HCT116 (cell line): Measurements from ENCODE around the gene FAM43B. TPM values are rescaled to one million over a fixed set of nuclear protein-coding genes. Genes with fewer than 3 reads are reported as not detected.

Experiments used
- ATAC-seq: fragments of 200-7000 bp; cut with Tn5 transposase; 2 replicates; pipeline ENCODE4 v1.9.1; 2020; ENCODE audit warnings: mild to moderate bottlenecking, moderate library complexity
- BruUV-seq: library from RNA; stranded (reverse); fragments of 400-500 nt; replicated peaks from 2 replicates; lab custom pipeline; 2021; lab: Mats Ljungman, UMichigan
- CTCF ChIA-PET: fragments of 300-600 bp; sonication (Branson Sonifier 250); formaldehyde crosslinking; loops from one replicate; lab custom pipeline; 2021; ENCODE audit warnings: antibody characterized with exemption; lab: Charles Lee
- POLR2A ChIA-PET: fragments of 300-600, 350-600 bp; sonication (Branson Sonifier 250); formaldehyde crosslinking; loops from one replicate; lab custom pipeline; 2021; ENCODE audit warnings: antibody characterized with exemption; lab: Charles Lee
- RAD21 ChIA-PET, 2 experiments: fragments of 300-600 bp; sonication (Branson Sonifier 250); formaldehyde crosslinking; loops; one replicate each; lab custom pipeline; 2023; ENCODE audit warnings: low total read pairs in 2 of 2; ENCODE audit not compliant: uncharacterized antibody in 2 of 2, unreplicated experiment in 2 of 2, low non-redundant PET in 1 of 2; lab: Charles Lee
- DNase-seq: peaks from one replicate; pipeline ENCODE4 v3.0.0-alpha.2; 2010; ENCODE audit warnings: low read depth, low spot score
- H2AFZ ChIP-seq: fragments of 200-600 bp; shearing (Covaris generic), sonication (generic); 2 replicates; pipeline ENCODE4 v1.6.1; 2017; ENCODE audit warnings: low read depth, mixed run types, mixed read lengths, antibody characterized with exemption, low read length; ENCODE audit not compliant: poor library complexity, severe bottlenecking
- H3K27ac ChIP-seq: 2 replicates; pipeline ENCODE4 v1.5.1; 2012; ENCODE audit warnings: low read depth, low read length
- H3K27me3 ChIP-seq: fragments of 200-600 bp; sonication (generic); 2 replicates; pipeline ENCODE4 v1.6.1; 2016; ENCODE audit warnings: mixed run types, low read length, mixed read lengths; ENCODE audit not compliant: insufficient read depth
- H3K36me3 ChIP-seq, 2 experiments: fragments of 200-500 bp in 1 of 2; fragments of 200-600 bp in 1 of 2; sonication (Bioruptor generic) in 1 of 2; sonication (generic) in 1 of 2; 2 replicates each; pipeline versions ENCODE4 v1.5.1 to v1.6.1; 2014 to 2016; ENCODE audit warnings: low read length in 2 of 2, inconsistent platforms in 1 of 2, mixed read lengths in 1 of 2, mixed run types in 1 of 2; ENCODE audit not compliant: insufficient read depth in 2 of 2, control insufficient read depth in 1 of 2
- H3K4me1 ChIP-seq, 2 experiments: fragments of 200-600 bp in 1 of 2; sonication (generic) in 1 of 2; 2 replicates each; pipeline versions ENCODE4 v1.5.1 to v1.6.1; 2012 to 2017; ENCODE audit warnings: low read length in 2 of 2, inconsistent platforms in 1 of 2, mild to moderate bottlenecking in 1 of 2, mixed read lengths in 1 of 2, mixed run types in 1 of 2, moderate library complexity in 1 of 2; ENCODE audit not compliant: insufficient read depth in 2 of 2, control insufficient read depth in 1 of 2
- H3K4me2 ChIP-seq: fragments of 200-600 bp; sonication (generic); 2 replicates; pipeline ENCODE4 v1.6.1; 2017; ENCODE audit warnings: mixed run types, low read length, mixed read lengths
- H3K4me3 ChIP-seq, 2 experiments: fragments of 200-600 bp in 1 of 2; sonication (generic) in 1 of 2; replicated peaks in 1 of 2; 2 replicates each; pipeline ENCODE4 v1.5.1; 2011 to 2016; ENCODE audit warnings: low read length in 2 of 2, control low read depth in 1 of 2, low read depth in 1 of 2, mild to moderate bottlenecking in 1 of 2, mixed read lengths in 1 of 2, mixed run types in 1 of 2
- H3K79me2 ChIP-seq: fragments of 200-600 bp; sonication (generic); 2 replicates; pipeline ENCODE4 v1.6.1; 2017; ENCODE audit warnings: mild to moderate bottlenecking, mixed run types, low read length, moderate library complexity, mixed read lengths; ENCODE audit not compliant: insufficient read depth
- H3K9ac ChIP-seq: fragments of 200-600 bp; sonication (generic); 2 replicates; pipeline ENCODE4 v1.6.1; 2016; ENCODE audit warnings: low read length, mixed read lengths
- H3K9me2 ChIP-seq: fragments of 200-600 bp; sonication (generic), shearing (Covaris generic); 2 replicates; pipeline ENCODE4 v1.6.1; 2017; ENCODE audit warnings: mixed run types, mild to moderate bottlenecking, moderate library complexity; ENCODE audit not compliant: insufficient read depth
- H3K9me3 ChIP-seq, 2 experiments: fragments of 200-500 bp in 1 of 2; fragments of 200-600 bp in 1 of 2; sonication (Bioruptor generic) in 1 of 2; sonication (generic) in 1 of 2; 2 replicates each; pipeline ENCODE4 v1.6.1; 2014 to 2017; ENCODE audit warnings: low read length in 2 of 2, mixed read lengths in 2 of 2, inconsistent platforms in 1 of 2, low read depth in 1 of 2, mild to moderate bottlenecking in 1 of 2, mixed run types in 1 of 2, moderate library complexity in 1 of 2; ENCODE audit not compliant: control insufficient read depth in 1 of 2, insufficient read depth in 1 of 2
- H4K20me1 ChIP-seq: fragments of 200-600 bp; sonication (generic), shearing (Covaris generic); 2 replicates; pipeline ENCODE4 v1.6.1; 2017; ENCODE audit warnings: mixed run types, mild to moderate bottlenecking, moderate library complexity; ENCODE audit not compliant: insufficient read depth
- CBX3 ChIP-seq: IDR thresholded peaks from 2 replicates; pipeline ENCODE4 v1.6.1; 2012; ENCODE audit warnings: low read depth
- CEBPB ChIP-seq: IDR thresholded peaks from 2 replicates; pipeline ENCODE4 v1.6.1; 2012; ENCODE audit warnings: low read depth
- ELF1 ChIP-seq: IDR thresholded peaks from 2 replicates; pipeline ENCODE4 v1.6.1; 2012; ENCODE audit warnings: low read depth, borderline replicate concordance
- FOSL1 ChIP-seq: IDR thresholded peaks from 2 replicates; pipeline ENCODE4 v1.6.1; 2012; ENCODE audit warnings: low read depth
- JUND ChIP-seq: IDR thresholded peaks from 2 replicates; pipeline ENCODE4 v1.6.1; 2012
- POLR2A ChIP-seq: IDR thresholded peaks from 2 replicates; pipeline ENCODE4 v1.7.0; 2011; ENCODE audit warnings: borderline replicate concordance; ENCODE audit not compliant: insufficient read depth, insufficient read length; ENCODE audit errors: extremely low read depth
- POLR2AphosphoS5 ChIP-seq: IDR thresholded peaks from 2 replicates; pipeline ENCODE4 v1.6.1; 2011; ENCODE audit warnings: mild to moderate bottlenecking, low read depth, low read length, moderate library complexity
- RAD21 ChIP-seq: IDR thresholded peaks from 2 replicates; pipeline ENCODE4 v1.6.1; 2012; ENCODE audit warnings: low read depth, mild to moderate bottlenecking
- SP1 ChIP-seq: IDR thresholded peaks from 2 replicates; pipeline ENCODE4 v1.6.1; 2012; ENCODE audit warnings: low read depth
- SRF ChIP-seq: IDR thresholded peaks from 2 replicates; pipeline ENCODE4 v1.6.1; 2012; ENCODE audit warnings: low read depth
- TCF7L2 ChIP-seq: IDR thresholded peaks from 2 replicates; pipeline ENCODE4 v1.7.0; 2011; ENCODE audit warnings: borderline replicate concordance, inconsistent platforms; ENCODE audit not compliant: insufficient read depth, insufficient read length; ENCODE audit errors: extremely low read depth
- YY1 ChIP-seq: IDR thresholded peaks from 2 replicates; pipeline ENCODE4 v1.6.1; 2011; ENCODE audit warnings: low read length, low read depth, moderate library complexity, mild to moderate bottlenecking; ENCODE audit not compliant: insufficient replicate concordance; ENCODE audit errors: extremely low read depth
- ZFX ChIP-seq: fragments of 450-650 bp; IDR thresholded peaks from 2 replicates; pipeline ENCODE4 v1.6.1; 2017
- intact Hi-C: fragments of 100-400 bp; cut with micrococcal nuclease; formaldehyde crosslinking; loops from 2 replicates; pipeline ENCODE4 v1.10.0; 2022
- total RNA-seq: library from RNA; stranded (reverse); gene quantifications from one replicate; pipeline ENCODE4 v1.2.1, GENCODE V29; 2021; ENCODE audit not compliant: unreplicated experiment
- TF ChIP-seq, protein P1 (sequence below): IDR thresholded peaks from 2 replicates; pipeline ENCODE4 v1.6.1; 2012
- TF ChIP-seq, protein P2 (sequence below): IDR thresholded peaks from 2 replicates; pipeline ENCODE4 v1.6.1; 2012; ENCODE audit warnings: low read depth
- TF ChIP-seq, protein P3 (sequence below): IDR thresholded peaks from 2 replicates; pipeline ENCODE4 v1.6.1; 2012

FAM43B gene
- total RNA-seq, 1 experiment from 2014 or later: not detected

DNA sequence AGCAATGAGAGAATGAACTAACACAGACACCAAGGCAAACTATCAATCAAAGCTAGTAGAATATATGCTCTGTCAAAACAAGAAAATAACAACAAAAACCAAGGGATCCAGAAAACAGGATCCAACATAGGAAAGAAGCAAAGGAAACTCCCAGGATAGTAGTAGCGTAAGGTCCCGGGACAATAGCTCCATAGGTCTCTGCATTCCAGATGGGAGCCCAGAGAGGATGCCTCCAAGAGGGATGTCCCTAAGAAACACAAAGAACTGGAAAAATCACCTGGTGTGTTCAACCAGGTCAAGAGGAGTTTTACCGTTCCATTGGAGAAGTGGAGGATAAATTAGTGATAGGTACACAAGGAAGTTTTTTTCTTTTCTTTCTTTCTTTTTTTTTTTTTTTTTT lies 5.7 kb upstream of the FAM43B start (continued):
- TF ChIP-seq, protein P1, sequence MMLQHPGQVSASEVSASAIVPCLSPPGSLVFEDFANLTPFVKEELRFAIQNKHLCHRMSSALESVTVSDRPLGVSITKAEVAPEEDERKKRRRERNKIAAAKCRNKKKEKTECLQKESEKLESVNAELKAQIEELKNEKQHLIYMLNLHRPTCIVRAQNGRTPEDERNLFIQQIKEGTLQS: no peak

DNA sequence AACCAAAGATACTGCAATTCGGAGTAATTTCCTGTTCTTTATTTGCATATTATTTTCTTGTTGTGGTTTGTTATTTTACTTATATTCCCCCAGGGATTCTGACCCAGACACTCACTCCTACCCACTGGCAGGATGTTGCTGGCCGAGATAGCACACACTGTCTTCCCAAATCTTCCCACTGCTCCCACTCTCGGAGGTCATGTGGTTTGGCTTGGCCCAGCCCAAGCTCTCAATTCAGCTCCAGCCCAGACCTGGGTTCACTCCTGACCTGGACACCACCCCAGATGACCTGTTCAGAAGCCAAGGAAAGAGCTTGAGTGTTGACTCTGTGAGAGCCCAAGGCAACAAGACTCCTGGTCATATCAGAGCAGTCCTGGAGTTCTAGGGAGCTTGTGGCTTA lies 1.2 kb upstream of the FAM43B start:
- ChIA-PET POLR2A (no interaction called here), CTCF (interaction anchor here (1.5 kb wide), 1 partner anchor 23 kb away, joined by 5 read pairs; no protein-coding TSS in a partner anchor)

DNA sequence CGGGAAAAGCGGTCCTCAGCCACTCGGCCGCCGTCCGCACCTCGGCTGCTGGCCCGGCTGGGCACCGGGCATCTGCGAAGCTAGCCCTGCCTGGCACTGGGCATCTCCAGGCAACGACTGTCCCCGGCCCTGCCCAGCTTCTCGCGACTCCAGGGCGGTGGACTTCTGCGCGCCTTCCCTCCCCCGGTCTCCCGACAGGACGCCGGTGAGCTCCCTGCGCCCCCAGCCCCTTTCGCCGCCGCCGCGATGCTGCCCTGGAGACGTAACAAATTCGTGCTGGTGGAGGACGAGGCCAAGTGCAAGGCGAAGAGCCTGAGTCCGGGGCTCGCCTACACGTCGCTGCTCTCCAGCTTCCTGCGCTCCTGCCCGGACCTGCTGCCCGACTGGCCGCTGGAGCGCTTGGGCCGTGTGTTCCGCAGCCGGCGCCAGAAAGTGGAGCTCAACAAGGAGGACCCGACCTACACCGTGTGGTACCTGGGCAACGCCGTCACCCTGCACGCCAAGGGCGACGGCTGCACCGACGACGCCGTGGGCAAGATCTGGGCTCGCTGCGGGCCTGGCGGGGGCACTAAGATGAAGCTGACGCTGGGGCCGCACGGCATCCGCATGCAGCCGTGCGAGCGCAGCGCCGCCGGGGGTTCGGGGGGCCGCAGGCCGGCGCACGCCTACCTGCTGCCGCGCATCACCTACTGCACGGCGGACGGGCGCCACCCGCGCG lies 514 bp downstream of the FAM43B start:
- intact Hi-C loops: no loop called here
- ChIA-PET RAD21 (no interaction called here), POLR2A (no interaction called here), CTCF (no interaction called here)
- Histone ChIP-seq H2AFZ (no peak overlapping the region), H4K20me1 (no peaks in the 10 kb centered on the region), H3K9me2 (no peaks in the 10 kb centered on the region), H3K27ac (no peak overlapping the region), H3K79me2 (no peaks in the 10 kb centered on the region), H3K9ac (no peak overlapping the region), H3K27me3 (no peaks in the 10 kb centered on the region), H3K4me3 (no peak overlapping the region), H3K4me2 (no peak overlapping the region), H3K36me3 (no peaks in the 10 kb centered on the region), H3K9me3 (no peaks in the 10 kb centered on the region), H3K4me1 (no peaks in the 10 kb centered on the region)
- no TSS peak for BruUV-seq
- no peak for ATAC-seq
- no peak for DNase-seq
- no peak for TF ChIP-seq POLR2A
- TF ChIP-seq SRF: no peak
- TF ChIP-seq ZFX: no peak
- TF ChIP-seq, protein P2, sequence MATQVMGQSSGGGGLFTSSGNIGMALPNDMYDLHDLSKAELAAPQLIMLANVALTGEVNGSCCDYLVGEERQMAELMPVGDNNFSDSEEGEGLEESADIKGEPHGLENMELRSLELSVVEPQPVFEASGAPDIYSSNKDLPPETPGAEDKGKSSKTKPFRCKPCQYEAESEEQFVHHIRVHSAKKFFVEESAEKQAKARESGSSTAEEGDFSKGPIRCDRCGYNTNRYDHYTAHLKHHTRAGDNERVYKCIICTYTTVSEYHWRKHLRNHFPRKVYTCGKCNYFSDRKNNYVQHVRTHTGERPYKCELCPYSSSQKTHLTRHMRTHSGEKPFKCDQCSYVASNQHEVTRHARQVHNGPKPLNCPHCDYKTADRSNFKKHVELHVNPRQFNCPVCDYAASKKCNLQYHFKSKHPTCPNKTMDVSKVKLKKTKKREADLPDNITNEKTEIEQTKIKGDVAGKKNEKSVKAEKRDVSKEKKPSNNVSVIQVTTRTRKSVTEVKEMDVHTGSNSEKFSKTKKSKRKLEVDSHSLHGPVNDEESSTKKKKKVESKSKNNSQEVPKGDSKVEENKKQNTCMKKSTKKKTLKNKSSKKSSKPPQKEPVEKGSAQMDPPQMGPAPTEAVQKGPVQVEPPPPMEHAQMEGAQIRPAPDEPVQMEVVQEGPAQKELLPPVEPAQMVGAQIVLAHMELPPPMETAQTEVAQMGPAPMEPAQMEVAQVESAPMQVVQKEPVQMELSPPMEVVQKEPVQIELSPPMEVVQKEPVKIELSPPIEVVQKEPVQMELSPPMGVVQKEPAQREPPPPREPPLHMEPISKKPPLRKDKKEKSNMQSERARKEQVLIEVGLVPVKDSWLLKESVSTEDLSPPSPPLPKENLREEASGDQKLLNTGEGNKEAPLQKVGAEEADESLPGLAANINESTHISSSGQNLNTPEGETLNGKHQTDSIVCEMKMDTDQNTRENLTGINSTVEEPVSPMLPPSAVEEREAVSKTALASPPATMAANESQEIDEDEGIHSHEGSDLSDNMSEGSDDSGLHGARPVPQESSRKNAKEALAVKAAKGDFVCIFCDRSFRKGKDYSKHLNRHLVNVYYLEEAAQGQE: no peak
- TF ChIP-seq, protein P3, sequence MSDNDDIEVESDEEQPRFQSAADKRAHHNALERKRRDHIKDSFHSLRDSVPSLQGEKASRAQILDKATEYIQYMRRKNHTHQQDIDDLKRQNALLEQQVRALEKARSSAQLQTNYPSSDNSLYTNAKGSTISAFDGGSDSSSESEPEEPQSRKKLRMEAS: no peak
- no peak for TF ChIP-seq SP1
- TF ChIP-seq, protein P1: no peak
- no peak for TF ChIP-seq POLR2AphosphoS5
- no peak for TF ChIP-seq CEBPB
- no peak for TF ChIP-seq FOSL1
- TF ChIP-seq JUND: no peak
- TF ChIP-seq TCF7L2: no peak

More for the DNA sequence above, 1.2 kb upstream of the FAM43B start:
- RAD21 ChIA-PET: no interaction called here
- Histone ChIP-seq H4K20me1 (no peaks in the 10 kb centered on the region), H3K9me2 (no peaks in the 10 kb centered on the region), H3K9me3 (no peaks in the 10 kb centered on the region), H3K79me2 (no peaks in the 10 kb centered on the region), H3K9ac (no peak overlapping the region), H3K27ac (no peak overlapping the region), H3K36me3 (no peaks in the 10 kb centered on the region), H3K4me1 (no peaks in the 10 kb centered on the region), H3K4me2 (no peak overlapping the region), H3K27me3 (no peaks in the 10 kb centered on the region; the same call in 1 of the 2 replicates), H3K4me3 (no peak overlapping the region), H2AFZ (no peak overlapping the region)
- no TSS peak for BruUV-seq
- intact Hi-C loops: no loop called here
- ATAC-seq (no peak), DNase-seq (no peak)
- TF ChIP-seq ELF1 (no peak), ZFX (no peak), SRF (no peak), POLR2A (no peak), CBX3 (no peak), YY1 (no peak), POLR2AphosphoS5 (no peak), JUND (no peak), FOSL1 (no peak), RAD21 (no peak)
